Dermis blood vessel endothelial cell (primary cell): ENCODE data around the gene DSP. TPM values are rescaled to one million over a fixed set of nuclear protein-coding genes. Genes with fewer than 3 reads are reported as not detected.

Experiments used
- DNase-seq: peaks from one replicate; pipeline ENCODE4 v3.0.0; 2010
- total RNA-seq: library from RNA; depleted of rRNA; stranded (reverse); fragments of >200 nt; gene quantifications from 2 replicates; pipeline ENCODE4 v1.2.3, GENCODE V29; 2014

Gene DSP
- total RNA-seq, 1 donor from 2014 or later, result 53.1 TPM

DNA sequence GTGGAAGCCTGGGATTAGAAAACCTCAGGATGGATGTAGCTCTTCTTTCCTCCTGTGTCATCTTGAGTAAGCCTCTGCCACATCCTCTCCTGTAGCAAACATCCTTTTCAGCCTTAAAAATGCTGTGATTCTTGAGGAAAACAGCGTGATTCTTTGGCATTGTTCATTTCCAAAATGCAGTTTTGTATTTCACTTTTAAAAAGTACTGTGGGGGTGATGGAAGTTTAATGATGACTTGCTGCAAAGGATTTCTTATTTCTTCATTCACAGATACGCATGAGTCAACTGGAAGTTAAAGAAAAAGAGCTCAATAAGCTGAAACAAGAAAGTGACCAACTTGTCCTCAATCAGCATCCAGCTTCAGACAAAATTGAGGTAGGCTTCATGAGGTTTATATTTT lies 24.6 kb downstream of the DSP start:
- DNase-seq, result no peak

GRCh38 chr6:7566617-7567173 lies 25.2 kb downstream of the DSP start:
- DNase-seq, result no peak

DNA sequence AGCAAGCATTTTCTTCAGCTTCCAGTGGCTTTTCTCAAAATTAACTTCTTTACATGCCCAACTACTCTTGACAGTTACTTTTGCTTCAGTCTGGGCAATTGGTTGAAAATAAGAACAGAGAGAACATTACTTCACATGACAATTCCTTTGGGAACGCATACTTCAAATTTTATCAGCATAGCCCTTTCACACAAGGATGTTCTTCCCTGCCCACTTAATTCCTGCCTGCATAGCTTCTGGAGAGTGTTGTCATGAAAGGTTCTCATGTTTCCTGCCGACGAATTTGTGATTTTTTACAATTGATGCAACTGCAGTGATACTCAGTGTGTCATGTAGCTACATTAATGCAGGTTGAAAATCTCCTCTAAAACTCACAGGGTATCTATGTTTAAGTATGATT lies 26.6 kb downstream of the DSP start:
- DNase-seq, result no peak

GRCh38 chr6:7569082-7569481 lies 27.6 kb downstream of the DSP start:
- no peak for DNase-seq

DNA sequence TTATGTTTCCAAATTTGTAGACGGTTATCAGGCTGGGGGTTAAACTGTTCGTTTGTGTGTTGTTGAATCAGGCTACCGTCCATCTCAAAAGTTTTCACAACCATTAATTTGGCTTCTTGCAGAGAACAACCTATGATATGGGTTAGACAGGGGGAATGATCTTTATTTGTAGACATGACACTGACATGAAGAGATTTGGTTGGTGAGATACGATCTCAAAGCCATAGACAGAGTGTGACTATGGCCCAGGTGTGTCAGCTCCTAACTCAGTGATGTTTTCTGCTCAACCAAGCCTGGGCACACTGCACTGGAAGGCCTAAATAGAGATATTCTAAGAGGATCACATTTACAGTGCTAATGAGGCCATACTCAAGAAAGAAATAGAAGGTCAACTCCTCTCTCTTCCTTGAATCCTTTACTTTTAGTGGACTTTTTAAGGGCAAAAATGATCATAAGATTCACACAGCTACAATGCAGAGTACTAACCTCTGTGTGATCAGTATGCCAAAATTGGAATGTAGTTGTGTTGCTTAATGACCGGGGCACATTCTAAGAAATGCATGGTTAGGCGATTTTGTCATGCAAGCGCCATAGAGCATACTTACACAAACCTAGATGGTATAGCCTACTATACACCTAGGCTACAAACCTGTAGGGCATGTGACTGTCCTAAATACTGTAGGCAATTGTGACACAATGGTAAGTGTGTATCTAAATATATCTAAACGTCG lies 30.9 kb downstream of the DSP start:
- DNase-seq, result no peak

GRCh38 chr6:7574500-7574899 lies 33.0 kb downstream of the DSP start:
- no peak for DNase-seq

GRCh38 chr6:7578516-7578915 lies 37.0 kb downstream of the DSP start:
- DNase-seq, result no peak

DNA sequence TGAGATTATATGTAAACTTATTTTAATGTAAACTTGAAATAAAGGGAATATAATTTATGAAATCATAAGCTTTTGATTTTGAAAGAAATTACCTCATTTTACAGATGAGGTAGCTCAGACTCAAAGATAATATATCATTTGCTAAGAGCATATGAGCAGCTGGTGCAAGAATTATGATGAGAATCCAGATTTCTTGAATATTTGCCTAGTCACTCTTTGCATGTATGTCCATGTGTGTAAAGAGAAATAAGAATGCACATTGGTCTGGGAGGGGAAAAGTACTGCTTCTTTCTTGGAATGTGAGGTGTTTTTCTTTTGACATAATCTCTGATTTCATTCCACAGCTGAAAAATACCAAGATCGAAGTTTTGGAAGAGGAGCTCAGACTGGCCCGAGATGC lies 37.5 kb downstream of the DSP start:
- no peak for DNase-seq

DNA sequence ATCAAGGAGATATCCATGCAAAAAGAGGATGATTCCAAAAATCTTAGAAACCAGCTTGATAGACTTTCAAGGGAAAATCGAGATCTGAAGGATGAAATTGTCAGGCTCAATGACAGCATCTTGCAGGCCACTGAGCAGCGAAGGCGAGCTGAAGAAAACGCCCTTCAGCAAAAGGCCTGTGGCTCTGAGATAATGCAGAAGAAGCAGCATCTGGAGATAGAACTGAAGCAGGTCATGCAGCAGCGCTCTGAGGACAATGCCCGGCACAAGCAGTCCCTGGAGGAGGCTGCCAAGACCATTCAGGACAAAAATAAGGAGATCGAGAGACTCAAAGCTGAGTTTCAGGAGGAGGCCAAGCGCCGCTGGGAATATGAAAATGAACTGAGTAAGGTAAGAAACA lies 38.4 kb downstream of the DSP start:
- DNase-seq, result no peak

DNA sequence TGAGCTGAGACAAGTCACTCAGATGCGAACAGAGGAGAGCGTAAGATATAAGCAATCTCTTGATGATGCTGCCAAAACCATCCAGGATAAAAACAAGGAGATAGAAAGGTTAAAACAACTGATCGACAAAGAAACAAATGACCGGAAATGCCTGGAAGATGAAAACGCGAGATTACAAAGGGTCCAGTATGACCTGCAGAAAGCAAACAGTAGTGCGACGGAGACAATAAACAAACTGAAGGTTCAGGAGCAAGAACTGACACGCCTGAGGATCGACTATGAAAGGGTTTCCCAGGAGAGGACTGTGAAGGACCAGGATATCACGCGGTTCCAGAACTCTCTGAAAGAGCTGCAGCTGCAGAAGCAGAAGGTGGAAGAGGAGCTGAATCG lies 39.1 kb downstream of the DSP start:
- no peak for DNase-seq

- no peak for DNase-seq
These were observed 39.6 kb downstream of the DSP start for GRCh38 chr6:7580927-7581618.

- DNase-seq, result no peak
These were observed 43.9 kb downstream of the DSP start for GRCh38 chr6:7585287-7585930.

- peak; percentile 26 for DNase-seq
These were observed 46.2 kb downstream of the DSP start for GRCh38 chr6:7587631-7588100.

GRCh38 chr6:7588506-7588905 lies 47.0 kb downstream of the DSP start:
- DNase-seq, result no peak

DNA sequence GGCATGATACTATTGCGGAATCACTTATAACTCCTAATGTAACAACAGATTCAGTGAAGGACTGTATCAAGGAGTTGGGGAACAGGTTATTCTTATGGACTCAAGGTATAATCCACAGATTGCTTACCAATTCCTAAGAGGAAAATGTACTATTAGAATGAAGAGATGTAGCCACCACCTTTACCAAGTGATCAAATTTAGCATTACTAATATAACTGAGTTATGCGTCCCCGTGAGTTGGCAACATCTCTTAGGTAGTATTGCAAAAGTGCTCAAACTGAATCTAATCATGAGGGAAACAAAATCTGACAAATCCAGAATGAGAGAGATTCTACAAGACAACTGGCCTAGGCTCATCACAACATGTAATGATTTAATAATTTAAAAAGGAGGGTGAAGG lies 47.8 kb downstream of the DSP start:
- DNase-seq, result no peak

DNA sequence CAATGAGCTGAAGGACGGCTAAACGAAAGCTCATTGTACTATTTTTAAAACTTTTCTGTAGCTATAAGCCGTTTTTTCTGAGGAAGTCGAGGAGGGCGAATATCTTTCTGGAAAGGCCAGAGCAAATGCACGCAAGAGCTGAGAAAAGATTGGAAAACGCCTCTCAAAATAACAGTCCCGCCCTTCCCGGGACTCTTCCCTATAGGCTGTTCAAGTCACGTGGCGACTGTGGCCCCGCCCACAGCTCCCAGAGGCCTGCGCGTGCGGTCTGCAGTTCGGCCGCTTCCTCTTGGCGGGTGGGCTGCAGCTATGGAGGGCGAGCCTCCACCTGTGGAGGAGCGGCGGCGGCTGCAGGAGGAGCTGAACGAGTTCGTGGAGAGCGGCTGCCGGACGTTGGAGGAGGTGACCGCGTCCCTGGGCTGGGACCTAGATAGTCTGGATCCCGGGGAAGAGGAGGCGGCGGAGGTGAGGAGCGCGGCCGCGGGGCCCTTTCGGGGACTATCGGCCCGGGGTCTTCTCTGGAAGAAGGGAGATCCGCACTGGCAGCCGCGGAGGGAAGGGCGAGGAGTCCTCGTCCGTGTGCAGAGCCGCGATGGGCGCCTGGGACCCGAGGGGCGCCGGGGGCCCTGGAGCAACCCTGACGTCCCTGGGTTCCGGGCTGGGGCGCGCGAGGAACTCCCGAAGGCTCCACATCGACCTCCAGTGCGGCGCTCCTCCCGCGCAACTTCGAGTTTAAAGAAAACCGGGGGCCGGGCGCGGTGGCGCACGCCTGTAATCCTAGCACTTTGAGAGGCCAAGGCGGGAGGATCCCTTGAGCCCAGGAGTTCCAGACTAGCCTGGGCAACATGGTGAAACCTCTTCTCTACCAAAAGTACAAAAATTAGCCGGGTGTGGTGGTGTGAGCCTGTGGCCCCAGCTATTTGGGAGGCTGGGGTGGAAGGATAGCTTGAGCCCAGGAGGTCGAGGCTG lies 48.8 kb downstream of the DSP start, which contains the start of gene SNRNP48:
TSS of gene SNRNP48 (plus strand) at position 250 of the 969 bp plus-strand sequence. CDS start at position 310, 60 bp downstream.
- DNase-seq, result peak; percentile 95

GRCh38 chr6:7590918-7591302 lies 49.4 kb downstream of the DSP start:
- peak; percentile 36 for DNase-seq

- DNase-seq, result no peak
These were observed 50.3 kb downstream of the DSP start for GRCh38 chr6:7591770-7592169.

DNA sequence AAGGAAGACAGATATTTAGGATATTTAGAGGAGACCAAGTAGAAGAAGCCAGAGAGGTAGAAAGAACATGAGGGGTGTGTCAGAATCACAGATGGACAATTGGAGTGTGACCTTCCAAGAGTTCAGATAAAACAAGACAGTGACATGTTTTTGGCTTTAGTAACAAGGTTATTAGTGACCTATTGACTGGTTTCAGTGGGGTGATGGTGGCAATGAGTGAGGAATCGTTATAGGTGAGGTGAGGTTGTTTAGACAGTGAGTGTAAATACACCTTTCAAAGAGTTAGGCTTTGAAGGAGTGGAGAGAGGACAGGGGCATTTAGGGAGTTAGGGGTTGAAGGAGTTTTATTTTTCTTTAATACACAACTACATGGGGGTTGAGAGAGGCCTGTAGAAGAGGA lies 51.8 kb downstream of the DSP start:
- DNase-seq, result no peak

GRCh38 chr6:7594579-7595125 lies 53.2 kb downstream of the DSP start:
- no peak for DNase-seq

GRCh38 chr6:7604003-7604402 lies 62.5 kb downstream of the DSP start:
- DNase-seq, result no peak

- DNase-seq, result no peak
These were observed 63.0 kb downstream of the DSP start for GRCh38 chr6:7604506-7604905.
